Stimulated activated CD4-positive, alpha-beta T cell treated with anti-CD3 and anti-CD28 coated beads, TNF-alpha, amount 100 ng/mL, for 24 hours (primary cell): ENCODE results near the gene SH3BP5L.
"Not testable (repeated sequence)": the region's sequence is repeated elsewhere in the genome, so short reads cannot be mapped to it uniquely, and the experiment has no call there.

ENCODE experiments used
- DNase-seq, 3 experiments: peaks; one replicate each; pipeline ENCODE4 v3.0.0-alpha.2; 2020; ENCODE audit warnings: low read depth in 3 of 3

The SH3BP5L gene

GRCh38 chr1:248851390-248851789, 25.7 kb upstream of the SH3BP5L start:
- no peak for DNase-seq

- DNase-seq: no peak
These were observed 25.0 kb upstream of the SH3BP5L start for GRCh38 chr1:248850536-248851251.

GRCh38 chr1:248850124-248850523, 24.4 kb upstream of the SH3BP5L start:
- DNase-seq: no peak

- no peak for DNase-seq
These were observed 23.9 kb upstream of the SH3BP5L start for GRCh38 chr1:248849637-248850036.

GRCh38 chr1:248849152-248849551, 23.4 kb upstream of the SH3BP5L start:
- no peak for DNase-seq

- DNase-seq: no peak
These were observed 22.9 kb upstream of the SH3BP5L start for GRCh38 chr1:248848602-248849001.

GRCh38 chr1:248847956-248848561, 22.3 kb upstream of the SH3BP5L start:
- no peak for DNase-seq

- no peak for DNase-seq
These were observed 21.7 kb upstream of the SH3BP5L start for GRCh38 chr1:248847181-248847955.

GRCh38 chr1:248844526-248844925, 18.8 kb upstream of the SH3BP5L start:
- no peak for DNase-seq

GRCh38 chr1:248843687-248844086, 18.0 kb upstream of the SH3BP5L start:
- no peak for DNase-seq

GRCh38 chr1:248842781-248843331, 17.1 kb upstream of the SH3BP5L start:
- no peak for DNase-seq

GRCh38 chr1:248841702-248842395, 16.1 kb upstream of the SH3BP5L start:
- DNase-seq: no peak

GRCh38 chr1:248840946-248841345, 15.2 kb upstream of the SH3BP5L start:
- DNase-seq: no peak

GRCh38 chr1:248839168-248839555, 13.4 kb upstream of the SH3BP5L start:
- DNase-seq: no peak

- peak; percentile 62 to 80 (median 69) for DNase-seq
These were observed 12.8 kb upstream of the SH3BP5L start for GRCh38 chr1:248838357-248839167.

GRCh38 chr1:248837781-248838356, 12.2 kb upstream of the SH3BP5L start, which contains the start of gene ZNF672:
Gene ZNF672 (plus strand): TSS chr1:248838224. CDS start chr1:248847275, 9,051 bp downstream.
- DNase-seq: peak; percentile 85 to 94 (median 90)

GRCh38 chr1:248837045-248837780, 11.5 kb upstream of the SH3BP5L start:
- no peak for DNase-seq

GRCh38 chr1:248834343-248834940, 8.7 kb upstream of the SH3BP5L start:
- no peak for DNase-seq

GRCh38 chr1:248831842-248832241, 6.1 kb upstream of the SH3BP5L start:
- DNase-seq: no peak

GRCh38 chr1:248830718-248831017, 5.0 kb upstream of the SH3BP5L start:
- DNase-seq: not testable (repeated sequence)
